HFFc6 (cell line): ENCODE results near the gene ACTL9. TPM values are rescaled to one million over a fixed set of nuclear protein-coding genes. Genes with fewer than 3 reads are reported as not detected.

ENCODE experiments used
- DNase-seq: peaks from one replicate; pipeline ENCODE4 v3.0.0-alpha.2; 2018
- H3K27ac Mint-ChIP-seq: 2 replicates; pipeline ENCODE4 v1.8.0; 2020; ENCODE audit warnings: mild to moderate bottlenecking, mixed read lengths
- H3K27me3 Mint-ChIP-seq: 2 replicates; pipeline ENCODE4 v1.8.0; 2021; ENCODE audit warnings: mild to moderate bottlenecking, moderate library complexity, mixed read lengths; ENCODE audit not compliant: insufficient read depth
- H3K36me3 Mint-ChIP-seq: 2 replicates; pipeline ENCODE4 v1.8.0; 2021; ENCODE audit warnings: low read depth, mixed read lengths
- H3K4me1 Mint-ChIP-seq: 2 replicates; pipeline ENCODE4 v1.8.0; 2020; ENCODE audit warnings: low read depth, mixed read lengths
- H3K4me3 Mint-ChIP-seq: 2 replicates; pipeline ENCODE4 v1.8.0; 2020; ENCODE audit warnings: mild to moderate bottlenecking, moderate library complexity, mixed read lengths
- H3K9me3 Mint-ChIP-seq: 2 replicates; pipeline ENCODE4 v1.8.0; 2020; ENCODE audit warnings: mild to moderate bottlenecking, mixed read lengths
- CTCF ChIP-seq: fragments of 200-600 bp; sonication (generic); IDR thresholded peaks from 2 replicates; pipeline ENCODE4 v1.5.0; 2021; ENCODE audit warnings: antibody characterized with exemption, mild to moderate bottlenecking
- total RNA-seq, 6 experiments: library from RNA; stranded (reverse); fragmentation: NEBNext Ultra II Directional; extraction: Animal tissue kit (Norgen Biotek cat#: 25700); gene quantifications; 2 replicates in 1 of 6; 3 replicates in 5 of 6; pipeline ENCODE4 v1.2.3, GENCODE V29; 2021

Gene ACTL9
- total RNA-seq, 6 experiments from 2014 or later, result not detected

GRCh38 chr19:8695501-8695900 lies 3.1 kb downstream of the ACTL9 start:
- no peaks in the 10 kb centered on the region for H3K4me1 Mint-ChIP-seq
- no peak for DNase-seq
- H3K27me3 Mint-ChIP-seq, result no peaks in the 10 kb centered on the region; the same call in 1 of the 2 replicates
- peaks cover 1% of the 10 kb centered on the region; the same call in 1 of the 2 replicates for H3K36me3 Mint-ChIP-seq
- no peak overlapping the region for H3K27ac Mint-ChIP-seq
- peaks cover 54% of the 10 kb centered on the region for H3K9me3 Mint-ChIP-seq
- no peak overlapping the region for H3K4me3 Mint-ChIP-seq
- no peak for TF ChIP-seq CTCF

- H3K4me3 Mint-ChIP-seq, result no peak overlapping the region
- no peaks in the 10 kb centered on the region; the same call in 1 of the 2 replicates for H3K27me3 Mint-ChIP-seq
- DNase-seq, result no peak
- no peak for TF ChIP-seq CTCF
- H3K27ac Mint-ChIP-seq, result no peak overlapping the region
- H3K36me3 Mint-ChIP-seq, result 0 out of 2 replicates have a peak, but pooled peaks cover 4% of the 10 kb centered on the region
- H3K9me3 Mint-ChIP-seq, result peaks cover 41% of the 10 kb centered on the region
- H3K4me1 Mint-ChIP-seq, result no peaks in the 10 kb centered on the region; the same call in 1 of the 2 replicates
These were observed 7.6 kb downstream of the ACTL9 start for GRCh38 chr19:8690753-8691539.

GRCh38 chr19:8688930-8689329 lies 9.7 kb downstream of the ACTL9 start:
- TF ChIP-seq CTCF, result no peak
- H3K4me1 Mint-ChIP-seq, result no peaks in the 10 kb centered on the region; the same call in 1 of the 2 replicates
- 0 out of 2 replicates have a peak, but pooled peaks cover 4% of the 10 kb centered on the region for H3K36me3 Mint-ChIP-seq
- no peak overlapping the region for H3K4me3 Mint-ChIP-seq
- no peaks in the 10 kb centered on the region; the same call in 1 of the 2 replicates for H3K27me3 Mint-ChIP-seq
- no peak overlapping the region for H3K27ac Mint-ChIP-seq
- DNase-seq, result no peak
- peaks cover 36% of the 10 kb centered on the region for H3K9me3 Mint-ChIP-seq

GRCh38 chr19:8686549-8686948 lies 12.0 kb downstream of the ACTL9 start:
- Mint-ChIP-seq H3K27ac (no peak overlapping the region), H3K4me1 (no peaks in the 10 kb centered on the region; the same call in 1 of the 2 replicates), H3K9me3 (peaks cover 17% of the 10 kb centered on the region), H3K4me3 (no peak overlapping the region), H3K36me3 (0 out of 2 replicates have a peak, but pooled peaks cover 4% of the 10 kb centered on the region), H3K27me3 (no peaks in the 10 kb centered on the region; the same call in 1 of the 2 replicates)
- TF ChIP-seq CTCF, result no peak
- no peak for DNase-seq

DNA sequence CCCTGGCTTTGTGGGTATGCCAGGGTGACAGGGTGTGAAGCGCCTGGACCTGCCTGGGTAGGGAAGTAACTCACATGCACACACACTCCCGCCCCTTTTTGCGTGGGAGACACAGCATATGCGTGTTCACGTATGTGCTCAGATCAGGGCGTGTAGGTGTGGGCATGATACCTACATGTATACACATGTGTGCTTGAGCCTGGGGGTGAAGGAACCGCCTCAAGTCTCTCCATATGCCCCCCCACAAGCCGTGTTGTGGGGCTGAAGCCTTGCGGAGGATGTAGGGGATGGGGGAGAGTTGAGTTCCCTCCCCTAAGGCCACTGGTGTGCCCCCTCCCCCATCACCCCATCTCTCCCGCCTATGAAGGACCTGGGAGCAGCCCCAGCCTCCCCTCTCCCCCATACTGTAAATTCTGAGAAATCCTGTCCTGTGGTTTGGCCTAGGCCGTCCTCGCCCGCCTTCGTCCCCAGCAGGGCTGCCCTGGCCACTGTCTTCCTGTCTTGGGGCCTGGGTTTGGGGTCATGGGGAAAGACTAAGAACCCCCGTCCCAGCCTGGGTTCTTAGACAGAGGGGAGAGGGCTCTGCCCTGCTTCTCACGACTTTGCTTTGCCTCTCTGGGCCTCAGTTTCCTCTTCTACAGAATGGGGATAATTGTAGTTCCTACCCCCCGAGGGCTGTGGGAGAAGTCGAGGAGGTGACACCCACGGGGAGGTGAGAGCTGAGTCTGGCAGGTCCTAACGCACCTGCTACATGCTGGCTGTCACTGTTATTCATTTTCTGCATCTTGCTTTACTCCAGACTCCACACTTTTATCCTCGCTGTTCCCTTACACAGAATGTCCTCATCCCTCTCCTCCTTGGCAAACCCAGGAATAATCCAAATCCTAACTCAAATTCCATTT lies 14.3 kb downstream of the ACTL9 start:
- Mint-ChIP-seq H3K4me3 (no peak overlapping the region), H3K27ac (no peak overlapping the region), H3K36me3 (no peaks in the 10 kb centered on the region), H3K4me1 (no peaks in the 10 kb centered on the region; the same call in 1 of the 2 replicates), H3K27me3 (no peaks in the 10 kb centered on the region; the same call in 1 of the 2 replicates), H3K9me3 (peaks cover 21% of the 10 kb centered on the region)
- DNase-seq, result no peak
- TF ChIP-seq CTCF, result no peak
